ENCODE results near the gene PARD6G. TPM values are rescaled to one million over a fixed set of nuclear protein-coding genes. Genes with fewer than 3 reads are reported as not detected.

Gene PARD6G
- polyA plus RNA-seq, 1 of the 3 experiments (the other 2 are of a cell fraction), result 4.3 TPM

- Histone ChIP-seq H3K27ac (ENCODE audit: low read depth in 2 of 2, low read length in 1 of 2) (no peak overlapping the region; a peak in 1 of 4 replicates), H3K4me1 (ENCODE audit: control insufficient read depth in 1 of 2, insufficient read depth in 2 of 2, low read depth in 1 of 2, low read length in 1 of 2) (peaks cover 3 to 4% of the 10 kb centered on the region in 2 experiments; a peak in 1 of 4 replicates), H4K20me1 (ENCODE audit: insufficient read depth) (peaks cover 41% of the 10 kb centered on the region), H3K27me3 (ENCODE audit: insufficient read depth) (no peaks in the 10 kb centered on the region), H3F3A (replicated peaks; ENCODE audit: insufficient read depth) (peaks cover 8% of the 10 kb centered on the region), H3K4me3 (ENCODE audit: low read depth in 2 of 2, low read length in 1 of 2) (no peak overlapping the region), H3K79me2 (ENCODE audit: insufficient read depth) (peaks cover 93% of the 10 kb centered on the region), H2AFZ (ENCODE audit: low read depth) (no peak overlapping the region), H3K9ac (no peak overlapping the region), H3K9me3 (no peaks in the 10 kb centered on the region), H3K36me3 (replicated peaks in 1 of 2; ENCODE audit: control insufficient read depth in 1 of 2, insufficient read depth in 2 of 2, low read length in 1 of 2) (peaks cover 24 to 44% of the 10 kb centered on the region in 2 experiments), H3K9me2 (no peaks in the 10 kb centered on the region), H3K4me2 (no peak overlapping the region)
- WGBS (ENCODE audit: low lambda C conversion rate), result 88% methylated on average over 7 of the region's 7 CpGs
- POLR2A ChIA-PET, result no interaction called here
- TF ChIP-seq SIN3A (IDR thresholded peaks at IDR 0.05; ENCODE audit: borderline replicate concordance, low read depth, low read length) (no peak), POLR2AphosphoS5 (IDR thresholded peaks at IDR 0.05; ENCODE audit: low read depth, low read length) (no peak), CHD2 (IDR thresholded peaks at IDR 0.05; ENCODE audit: low read length, partially characterized antibody) (no peak), TAF1 (IDR thresholded peaks at IDR 0.05; ENCODE audit: borderline replicate concordance, low read depth, low read length) (no peak), FOXM1 (IDR thresholded peaks at IDR 0.05; ENCODE audit: low read depth) (no peak), FOXJ3 (CRISPR knock-in tag; IDR thresholded peaks at IDR 0.05) (no peak), RFX5 (IDR thresholded peaks at IDR 0.05; ENCODE audit: low read length) (no peak), IRF3 (IDR thresholded peaks at IDR 0.05; ENCODE audit: low read depth, low read length) (no peak)
- TF ChIP-seq, protein P1, sequence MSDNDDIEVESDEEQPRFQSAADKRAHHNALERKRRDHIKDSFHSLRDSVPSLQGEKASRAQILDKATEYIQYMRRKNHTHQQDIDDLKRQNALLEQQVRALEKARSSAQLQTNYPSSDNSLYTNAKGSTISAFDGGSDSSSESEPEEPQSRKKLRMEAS (IDR thresholded peaks at IDR 0.05; ENCODE audit: low read depth), result no peak
- no peak for DNase-seq
- CTCF ChIA-PET, result interaction anchor here (0.8 to 2.5 kb wide), 2 partner anchors 11 to 28 kb away, joined by 3 to 8 read pairs; no protein-coding TSS in a partner anchor
These were observed 117.5 kb downstream of the PARD6G start for GRCh38 chr18:80129672-80130367.

- CTCF ChIA-PET, result no interaction called here
- peaks cover 59% of the 10 kb centered on the region for H4K20me1 ChIP-seq (ENCODE audit: insufficient read depth)
- POLR2A ChIA-PET, result no interaction called here
- TF ChIP-seq RAD21 (IDR thresholded peaks at IDR 0.05; ENCODE audit: low read length) (no peak), FOXJ3 (CRISPR knock-in tag; IDR thresholded peaks at IDR 0.05) (no peak), JUND (IDR thresholded peaks at IDR 0.05) (no peak), RFX5 (IDR thresholded peaks at IDR 0.05; ENCODE audit: low read length) (no peak), USF2 (IDR thresholded peaks at IDR 0.05; ENCODE audit: borderline replicate concordance, low read depth, low read length) (no peak), USF1 (IDR thresholded peaks at IDR 0.05; ENCODE audit: borderline replicate concordance, low read depth) (no peak), CTCF (IDR thresholded peaks at IDR 0.05) (no peak), CHD2 (IDR thresholded peaks at IDR 0.05; ENCODE audit: low read length, partially characterized antibody) (no peak), TCF12 (IDR thresholded peaks at IDR 0.05) (no peak), TAF1 (IDR thresholded peaks at IDR 0.05; ENCODE audit: borderline replicate concordance, low read depth, low read length) (no peak), FOSL2 (IDR thresholded peaks at IDR 0.05; ENCODE audit: borderline replicate concordance, low read depth) (no peak), IRF3 (IDR thresholded peaks at IDR 0.05; ENCODE audit: low read depth, low read length) (no peak), MEF2A (IDR thresholded peaks at IDR 0.05; ENCODE audit: borderline replicate concordance, low read depth) (no peak), SMC3 (IDR thresholded peaks at IDR 0.05; ENCODE audit: low read depth, low read length) (no peak)
- TF ChIP-seq, protein P2, sequence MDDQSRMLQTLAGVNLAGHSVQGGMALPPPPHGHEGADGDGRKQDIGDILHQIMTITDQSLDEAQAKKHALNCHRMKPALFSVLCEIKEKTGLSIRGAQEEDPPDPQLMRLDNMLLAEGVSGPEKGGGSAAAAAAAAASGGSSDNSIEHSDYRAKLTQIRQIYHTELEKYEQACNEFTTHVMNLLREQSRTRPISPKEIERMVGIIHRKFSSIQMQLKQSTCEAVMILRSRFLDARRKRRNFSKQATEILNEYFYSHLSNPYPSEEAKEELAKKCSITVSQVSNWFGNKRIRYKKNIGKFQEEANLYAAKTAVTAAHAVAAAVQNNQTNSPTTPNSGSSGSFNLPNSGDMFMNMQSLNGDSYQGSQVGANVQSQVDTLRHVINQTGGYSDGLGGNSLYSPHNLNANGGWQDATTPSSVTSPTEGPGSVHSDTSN (IDR thresholded peaks at IDR 0.05), result no peak
These were observed 119.7 kb downstream of the PARD6G start for GRCh38 chr18:80127635-80128034.

More at GRCh38 chr18:80127635-80128034, 119.7 kb downstream of the PARD6G start:
- Histone ChIP-seq H3K9me3 (no peaks in the 10 kb centered on the region), H3K4me3 (ENCODE audit: low read depth in 2 of 2, low read length in 1 of 2) (no peak overlapping the region), H3K4me2 (no peak overlapping the region), H3K36me3 (replicated peaks in 1 of 2; ENCODE audit: control insufficient read depth in 1 of 2, insufficient read depth in 2 of 2, low read length in 1 of 2) (peaks cover 7 to 30% of the 10 kb centered on the region in 2 experiments), H3K9me2 (no peaks in the 10 kb centered on the region), H3F3A (replicated peaks; ENCODE audit: insufficient read depth) (peaks cover 8% of the 10 kb centered on the region), H3K27ac (ENCODE audit: low read depth in 2 of 2, low read length in 1 of 2) (no peak overlapping the region), H2AFZ (ENCODE audit: low read depth) (no peak overlapping the region), H3K4me1 (ENCODE audit: control insufficient read depth in 1 of 2, insufficient read depth in 2 of 2, low read depth in 1 of 2, low read length in 1 of 2) (peaks cover 3 to 4% of the 10 kb centered on the region in 2 experiments; a peak in 1 of 4 replicates), H3K79me2 (ENCODE audit: insufficient read depth) (peaks cover 95% of the 10 kb centered on the region), H3K27me3 (ENCODE audit: insufficient read depth) (no peaks in the 10 kb centered on the region), H3K9ac (no peak overlapping the region)
- WGBS (ENCODE audit: low lambda C conversion rate), result 95% methylated on average over 1 of the region's 1 CpG
- no peak for DNase-seq

All from SK-N-SH (cell line).